HUDEP-2 (cell line): Measurements from ENCODE around the gene SPEG.
A peak's percentile ranks its signal among the peaks of the same experiment; 100 is the strongest.

Source experiments
- DNase-seq, 76 experiments: peaks; one replicate each; lab custom pipeline; 2025; ENCODE audit not compliant: unreplicated experiment in 76 of 76; lab: John Stamatoyannopoulos, UW

SPEG gene

DNA sequence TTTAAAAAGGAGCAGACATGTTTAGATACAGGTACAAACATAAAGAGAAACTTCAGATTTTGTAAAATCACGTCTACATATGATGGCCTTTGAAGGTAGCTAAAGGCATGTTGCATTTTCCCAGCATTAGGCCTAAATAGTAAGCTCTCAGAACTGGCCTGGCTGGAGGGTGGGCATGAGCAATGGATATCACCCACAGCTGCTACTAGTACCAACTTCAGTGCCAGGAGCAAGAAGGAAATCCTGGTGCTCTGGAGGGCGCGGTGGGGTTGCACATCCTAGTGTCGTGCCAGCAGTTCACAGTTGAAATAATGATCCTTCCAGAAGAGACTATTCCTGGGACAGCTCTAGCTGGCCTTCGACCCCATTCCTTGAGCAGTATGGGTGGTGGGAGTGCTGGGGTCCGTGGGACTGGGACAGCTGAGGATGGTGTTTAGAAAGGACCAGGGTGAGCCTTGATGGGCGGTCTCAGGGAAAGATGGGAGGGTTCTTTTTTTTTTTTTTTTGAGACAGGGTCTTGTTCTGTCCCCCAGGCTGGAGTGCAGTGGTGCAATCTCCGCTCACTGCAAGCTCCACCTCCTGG lies 11.6 kb upstream of the SPEG start:
- no peak for DNase-seq

DNA sequence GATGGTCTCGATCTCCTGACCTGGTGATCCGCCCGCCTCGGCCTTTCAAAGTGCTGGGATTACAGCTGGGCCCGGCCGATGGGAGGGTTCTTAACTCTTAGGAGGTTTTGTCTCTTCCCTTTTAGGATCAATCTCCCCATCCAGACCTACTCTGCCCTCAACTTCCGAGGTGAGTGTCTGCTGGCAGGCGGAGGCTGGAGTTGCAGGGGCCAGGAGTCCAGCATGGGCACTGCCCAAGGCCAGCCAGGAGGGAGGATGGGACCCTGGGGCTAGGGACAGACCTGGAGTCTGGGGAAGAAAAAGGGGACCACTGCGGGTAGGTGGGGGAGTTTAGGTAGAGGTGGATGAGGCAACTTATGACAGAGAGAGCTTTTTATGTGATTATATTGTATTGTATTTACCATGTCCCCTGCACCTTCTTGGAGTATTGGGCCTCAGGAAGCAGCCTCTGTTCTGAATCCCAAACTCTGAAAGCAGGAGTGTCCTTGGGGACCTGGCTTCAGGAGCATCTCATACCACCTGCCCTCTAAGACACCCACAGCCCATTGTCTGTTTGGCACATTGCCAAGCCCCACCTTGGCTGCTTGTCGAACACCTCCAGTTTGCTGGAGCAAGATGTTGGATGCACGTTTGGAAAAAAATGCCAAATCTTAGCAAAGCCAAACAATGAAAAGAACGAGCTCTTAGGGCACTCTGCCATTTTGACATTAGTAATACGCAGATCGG lies 10.8 kb upstream of the SPEG start:
- DNase-seq, result no peak

- DNase-seq, result no peak
These were observed 9.2 kb upstream of the SPEG start for GRCh38 chr2:219425238-219426067.

DNA sequence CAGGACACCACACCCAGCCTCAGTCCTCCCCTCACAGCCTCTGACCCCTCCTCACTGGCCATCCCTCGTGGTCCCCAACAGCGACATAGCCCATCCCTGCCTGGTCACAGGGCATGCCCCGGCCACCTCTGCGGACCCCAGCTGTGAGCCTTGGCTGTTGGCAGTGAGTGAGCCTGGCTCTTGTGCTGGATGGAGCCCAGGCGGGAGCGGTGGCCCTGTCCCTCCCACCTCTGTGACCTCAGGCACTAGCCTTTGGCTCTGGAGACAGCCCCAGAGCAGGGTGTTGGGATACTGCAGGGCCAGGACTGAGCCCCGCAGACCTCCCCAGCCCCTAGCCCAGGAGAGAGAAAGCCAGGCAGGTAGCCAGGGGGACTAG lies 8.6 kb upstream of the SPEG start:
- DNase-seq, result no peak

DNA sequence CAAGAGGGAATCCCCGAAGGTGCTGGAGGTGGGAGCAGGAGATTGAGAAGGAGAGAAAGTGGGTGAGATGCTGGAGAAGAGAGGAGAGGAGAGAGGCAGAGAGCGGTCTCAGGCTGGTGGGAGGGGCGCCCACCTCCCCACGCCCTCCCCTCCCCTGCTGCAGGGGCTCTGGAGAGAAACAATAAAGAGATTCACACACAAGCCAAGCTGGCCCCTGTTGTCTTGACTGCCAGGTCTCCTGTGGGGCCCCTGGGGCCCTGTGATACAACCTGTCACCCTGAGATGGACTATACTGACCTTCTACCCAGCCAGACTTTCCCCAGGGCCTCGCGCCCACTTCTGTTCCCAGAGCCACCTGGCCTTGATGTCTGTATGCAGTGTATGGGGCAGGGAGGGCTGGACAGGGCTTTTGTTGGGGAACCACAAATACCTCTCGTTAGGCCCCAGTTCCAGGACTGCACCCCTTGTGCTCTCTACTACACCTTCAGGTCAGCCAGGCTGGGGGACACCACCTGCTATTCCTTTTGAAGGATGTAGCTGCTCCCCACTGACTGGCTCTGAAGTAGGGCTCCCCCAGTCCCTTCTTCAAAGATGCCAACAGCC lies 8.0 kb upstream of the SPEG start:
- no peak for DNase-seq

GRCh38 chr2:219428469-219428868 lies 6.2 kb upstream of the SPEG start:
- no peak for DNase-seq

DNA sequence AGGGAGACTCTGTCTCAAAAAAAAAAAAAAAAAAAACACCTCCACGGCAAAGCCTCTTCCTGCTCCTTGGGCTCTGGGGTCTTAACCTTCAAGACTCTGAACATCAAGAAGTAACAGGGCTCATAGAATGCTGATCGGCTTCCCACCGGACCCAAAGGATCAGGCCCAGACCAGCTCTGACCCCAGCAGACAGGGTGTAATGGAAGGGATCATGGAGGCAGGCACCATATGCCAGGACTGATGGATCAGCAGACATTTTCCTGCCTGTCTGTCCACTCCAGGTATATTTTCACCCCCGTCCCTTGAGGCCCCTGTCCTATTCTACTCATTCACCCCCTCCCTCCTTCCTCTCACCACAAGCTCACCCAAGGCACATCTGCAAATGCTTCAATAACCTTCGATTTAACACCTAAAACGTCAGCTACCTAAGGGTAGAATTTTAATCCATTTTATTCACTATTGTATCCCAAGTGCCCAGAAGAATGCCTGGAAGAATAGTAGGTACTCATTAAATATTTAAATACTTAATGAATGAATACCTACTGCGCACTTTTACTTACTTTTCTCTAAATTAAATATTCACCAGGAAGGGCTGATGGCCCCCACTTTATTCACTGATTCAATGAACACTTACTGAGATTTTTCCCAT lies 4.6 kb upstream of the SPEG start:
- DNase-seq, result no peak

DNA sequence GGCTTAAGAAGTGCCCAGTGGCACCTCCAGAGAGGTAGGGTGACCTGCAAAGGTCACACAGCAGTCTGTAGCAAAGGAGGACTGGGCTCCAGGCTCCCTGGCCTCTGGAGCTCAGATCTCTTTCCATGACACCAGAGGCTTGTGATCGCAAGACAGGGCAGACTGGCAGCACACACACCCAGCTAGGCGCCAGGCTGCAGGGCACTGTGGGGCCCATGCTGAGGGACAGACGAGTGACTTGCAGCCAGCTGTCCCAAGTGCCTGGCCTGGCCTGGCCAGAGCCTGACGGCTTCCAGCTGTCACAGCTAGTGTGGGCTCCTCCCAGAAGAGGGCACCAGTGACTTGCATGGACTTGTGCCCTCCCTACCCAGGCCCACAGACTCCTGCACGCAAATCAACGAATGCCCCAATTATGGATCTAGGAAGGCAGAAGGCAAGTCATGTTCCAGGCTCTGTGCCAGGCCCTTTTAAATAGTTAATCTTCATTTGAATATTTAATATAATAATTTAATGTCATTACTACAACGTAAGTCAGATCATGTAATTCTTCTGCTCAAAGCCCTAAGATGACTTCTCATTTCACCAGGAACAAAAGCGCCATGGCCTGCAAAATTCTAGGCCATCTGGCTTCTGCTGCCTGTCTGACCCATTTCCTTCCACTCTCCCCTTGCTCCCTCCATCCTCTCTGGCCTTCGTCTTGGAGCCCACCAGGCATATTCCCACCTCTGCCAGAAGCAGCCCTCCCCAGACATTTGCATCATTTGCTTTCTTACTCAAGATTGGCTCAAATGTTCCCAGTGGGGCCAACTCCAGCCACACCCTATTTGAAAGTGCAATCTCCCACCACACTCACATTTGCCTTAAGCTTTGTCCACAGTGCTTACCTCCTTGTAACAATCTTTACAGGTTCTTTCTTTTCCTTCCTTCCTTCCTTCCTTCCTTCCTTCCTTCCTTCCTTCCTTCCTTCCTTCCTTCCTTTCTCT lies 3.7 kb upstream of the SPEG start:
- DNase-seq, result peak in 5 of 76 experiments; percentile 0 to 15 (median 8)

GRCh38 chr2:219433666-219434467 lies 776 bp upstream of the SPEG start:
- DNase-seq, result peak in 31 of 76 experiments; percentile 0 to 56 (median 16)

- DNase-seq, result no peak
These were observed 250 bp upstream of the SPEG start for GRCh38 chr2:219434468-219434717.

DNA sequence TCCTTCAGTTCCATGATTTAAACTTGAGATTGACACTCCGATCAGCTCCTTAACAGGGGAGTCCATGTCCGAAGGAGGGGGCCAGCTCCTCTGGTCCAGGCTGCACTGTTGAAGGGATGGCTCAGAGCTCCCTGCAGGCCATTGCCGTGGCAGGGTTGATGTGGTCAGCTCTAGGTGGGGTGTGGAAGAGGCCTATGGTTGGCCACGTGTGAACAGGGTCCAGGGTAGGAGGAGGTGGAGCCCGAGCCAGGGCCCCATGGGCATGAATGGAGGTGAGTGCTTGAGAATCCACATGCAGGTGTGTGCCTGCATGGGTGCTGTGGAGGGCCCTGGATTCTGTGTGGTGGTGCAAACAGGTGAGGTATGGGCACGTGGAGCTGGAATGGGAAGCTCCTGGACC lies 1.1 kb downstream of the SPEG start:
- no peak for DNase-seq

DNA sequence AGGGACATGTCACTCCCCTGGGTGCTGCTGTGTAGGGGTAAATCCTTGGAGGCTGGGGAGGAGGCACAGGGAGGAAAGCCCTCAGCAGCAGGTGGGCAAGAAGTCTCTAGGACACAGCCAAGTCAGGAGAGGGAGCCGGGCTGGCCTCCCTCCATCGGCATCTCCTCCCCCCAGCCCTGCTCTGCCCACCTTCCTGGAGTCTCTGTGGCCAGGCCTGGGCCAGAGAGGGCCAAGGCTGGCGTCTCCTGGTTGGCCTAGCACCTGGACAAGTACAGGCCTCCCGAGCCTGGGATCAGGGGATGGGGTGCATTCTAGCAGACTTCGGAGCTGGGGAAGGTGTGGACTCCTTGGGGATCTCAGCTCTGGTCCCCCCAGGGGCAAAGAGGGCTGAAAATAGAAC lies 1.8 kb downstream of the SPEG start:
- DNase-seq, result no peak

DNA sequence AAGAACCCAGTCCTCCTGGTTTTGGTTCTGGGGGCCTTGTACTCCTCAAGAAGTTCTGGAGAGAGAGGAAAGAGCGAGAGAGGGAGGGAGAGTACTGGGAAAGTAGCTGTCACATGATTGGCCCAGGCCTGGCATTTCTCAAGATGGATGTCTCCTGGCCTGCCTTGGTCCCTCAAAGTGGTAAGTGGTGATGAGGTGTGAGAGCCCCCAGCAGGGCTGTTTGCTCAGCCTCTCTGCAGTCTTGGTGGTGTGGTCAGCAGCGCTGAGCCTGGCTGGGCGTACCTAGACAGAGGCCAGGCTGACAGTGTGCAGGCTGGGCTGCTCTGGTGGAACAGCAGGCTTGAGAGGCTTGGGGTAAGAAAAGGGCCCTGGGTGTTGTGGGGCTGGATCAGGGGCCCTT lies 2.5 kb downstream of the SPEG start:
- no peak for DNase-seq

DNA sequence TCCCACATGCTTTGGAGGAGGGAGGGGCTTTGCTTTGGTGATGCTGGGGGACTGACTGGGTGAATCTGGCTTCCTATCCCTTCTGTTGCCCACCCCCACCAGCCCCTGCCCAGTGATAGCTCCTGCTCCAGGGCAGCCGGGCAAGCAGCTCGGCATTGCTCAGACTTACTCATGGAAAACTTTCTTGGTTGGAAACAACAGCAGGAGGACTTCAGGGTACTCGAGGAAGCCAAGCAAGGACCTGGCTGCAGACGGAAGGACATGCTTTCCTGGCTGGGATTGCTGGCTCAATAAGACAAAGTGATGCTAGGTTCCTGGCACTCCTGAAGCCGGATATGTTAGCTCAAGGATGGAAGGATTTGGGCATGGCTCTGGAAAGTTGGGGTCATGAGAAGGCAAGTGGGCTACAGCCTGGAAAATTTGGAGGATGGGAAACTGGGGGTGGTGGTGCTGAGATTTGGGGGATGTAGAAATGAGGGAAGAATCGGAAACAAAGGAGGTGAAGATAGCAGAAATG lies 3.1 kb downstream of the SPEG start:
- DNase-seq, result no peak

DNA sequence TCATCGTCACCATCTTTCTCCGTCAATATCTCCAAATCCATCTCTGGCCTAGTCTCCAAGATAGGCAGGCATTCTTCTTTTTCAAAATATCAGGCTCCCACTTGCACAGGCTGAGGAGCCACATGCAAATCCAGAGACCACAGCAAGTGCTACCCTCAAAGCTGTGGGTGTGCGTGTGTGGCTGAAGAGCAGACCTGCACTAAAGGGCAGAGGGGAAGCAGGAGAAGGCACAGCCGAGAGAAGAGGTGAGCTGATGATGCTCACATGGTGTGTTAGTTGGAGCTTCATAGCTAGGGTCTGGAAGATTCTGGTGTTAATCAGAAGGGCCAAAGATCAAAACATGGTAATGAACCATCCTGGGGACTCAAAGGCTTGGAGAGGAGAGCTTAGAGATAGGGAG lies 3.8 kb downstream of the SPEG start:
- DNase-seq, result no peak

DNA sequence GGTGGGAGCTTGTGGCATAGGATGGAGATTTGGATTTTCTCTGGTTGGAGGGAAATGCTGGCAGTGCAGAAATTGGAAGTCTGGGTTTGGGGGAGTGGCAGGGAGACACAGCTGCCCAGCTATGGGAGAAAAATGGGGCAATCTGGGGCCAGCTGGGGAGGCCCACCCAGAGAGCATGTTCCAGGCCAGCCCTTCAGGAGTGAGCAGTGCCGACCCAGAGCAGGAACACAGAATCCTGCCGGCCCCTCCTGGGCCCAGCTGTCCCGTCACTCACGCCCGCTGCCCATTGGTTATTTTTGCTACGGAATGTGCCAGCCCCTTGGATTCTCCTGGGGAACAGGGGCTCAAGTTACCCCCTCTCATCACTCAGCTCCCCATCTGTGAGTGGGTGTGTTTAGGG lies 4.9 kb downstream of the SPEG start:
- DNase-seq, result no peak

DNA sequence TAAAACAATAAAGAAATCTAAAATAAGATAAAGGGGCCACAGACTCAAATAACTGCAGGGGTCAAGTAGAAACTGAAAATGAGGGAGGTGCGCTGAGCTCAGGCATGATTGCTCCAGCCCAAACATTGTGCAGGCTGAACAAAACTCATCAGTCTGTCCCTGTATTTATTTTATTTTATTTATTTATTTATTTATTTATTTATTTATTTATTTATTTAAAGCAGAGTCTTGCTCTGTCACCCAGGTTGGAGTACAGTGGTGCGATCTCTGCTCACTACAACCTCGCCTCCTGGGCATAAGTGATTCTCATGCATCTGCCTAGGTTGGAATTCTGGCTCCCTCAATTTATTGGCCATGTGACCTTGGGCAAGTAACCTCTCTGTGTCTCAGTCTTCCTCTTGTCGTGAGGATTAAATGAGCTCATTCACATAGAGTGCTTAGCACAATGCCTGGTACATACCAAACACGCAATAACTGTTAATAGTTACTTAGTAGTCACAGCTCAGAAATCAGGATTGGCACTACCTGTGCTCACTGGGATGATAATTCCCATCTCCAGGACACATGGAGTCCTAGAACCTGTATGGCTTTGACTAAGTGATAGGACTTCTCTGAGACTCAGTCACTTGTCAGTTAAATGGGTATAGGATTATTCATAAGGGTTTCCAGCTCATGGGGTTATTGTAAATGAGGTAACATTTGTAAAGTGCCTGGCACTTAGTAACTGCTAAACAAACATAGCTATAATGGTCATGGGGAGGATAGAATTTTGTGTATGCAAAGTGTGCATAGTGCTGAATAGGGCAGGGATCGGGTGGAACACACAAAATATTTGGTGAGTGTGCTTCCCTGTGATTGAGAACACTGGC lies 6.0 kb downstream of the SPEG start:
- DNase-seq, result no peak
